ENCODE data around the gene PRICKLE2.

The PRICKLE2 gene

DNA sequence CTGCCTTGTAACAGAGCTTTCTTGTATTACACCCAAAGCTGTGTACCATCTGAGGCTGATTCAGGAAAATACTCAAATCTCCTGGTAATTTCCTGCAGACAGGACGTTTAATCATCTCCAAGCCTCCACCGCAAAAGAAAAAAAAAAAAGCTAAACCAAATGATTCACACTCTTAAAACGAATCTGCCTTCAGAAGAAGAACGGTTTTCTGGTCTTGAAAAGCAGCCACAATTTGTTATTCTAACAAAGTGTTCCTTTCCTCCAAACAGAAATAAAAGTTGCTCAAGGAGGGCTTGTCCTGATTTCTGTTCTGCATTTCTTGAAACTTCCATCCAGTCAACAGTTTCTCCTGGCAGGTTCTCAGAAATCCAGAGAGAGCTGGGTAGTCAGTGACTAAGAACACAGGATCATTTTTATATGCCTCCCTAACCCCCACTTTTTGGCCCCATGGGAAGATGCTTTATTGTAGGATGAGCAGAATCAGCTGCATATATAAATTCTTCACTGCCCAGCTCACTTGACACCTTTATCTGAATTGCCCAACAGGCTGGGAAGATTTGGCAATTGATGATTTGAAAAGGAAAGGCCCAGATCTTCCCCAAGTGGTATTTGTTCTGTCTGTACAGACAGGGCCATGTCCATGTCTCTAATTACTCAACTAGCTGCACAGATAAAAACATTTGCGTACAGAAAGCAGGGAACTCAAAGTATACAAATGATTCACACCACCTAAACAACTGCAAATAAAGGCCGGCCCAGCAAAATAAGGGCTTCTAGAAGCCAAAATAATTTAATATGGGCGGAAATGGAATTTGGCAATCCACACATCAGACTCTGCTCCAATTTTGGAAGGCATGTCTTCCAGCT, 41.0 kb upstream of the PRICKLE2 start:
- no peaks in the 10 kb centered on the region for H3K9me3 ChIP-seq (ENCODE audit: control insufficient read depth, low read length)
- no peaks in the 10 kb centered on the region for H3K4me1 ChIP-seq (ENCODE audit: control insufficient read depth, insufficient read depth, low read length, poor library complexity, severe bottlenecking)
- no peaks in the 10 kb centered on the region for H3K36me3 ChIP-seq (ENCODE audit: control insufficient read depth, insufficient read depth, low read length)
- DNase-seq, result no peak
- no peak overlapping the region for H3K27ac ChIP-seq (ENCODE audit: insufficient read depth, low read length, poor library complexity, severe bottlenecking)
- no peaks in the 10 kb centered on the region for H3K27me3 ChIP-seq (replicated peaks; ENCODE audit: control insufficient read depth, insufficient read depth, low read length, poor library complexity, severe bottlenecking)
- no peak overlapping the region for H3K4me3 ChIP-seq (ENCODE audit: insufficient read depth, low read depth, low read length, poor library complexity, severe bottlenecking)

GRCh38 chr3:64265646-64266045, 40.4 kb upstream of the PRICKLE2 start:
- H3K27ac ChIP-seq (ENCODE audit: insufficient read depth, low read length, poor library complexity, severe bottlenecking), result no peak overlapping the region
- no peaks in the 10 kb centered on the region for H3K36me3 ChIP-seq (ENCODE audit: control insufficient read depth, insufficient read depth, low read length)
- DNase-seq, result no peak
- no peaks in the 10 kb centered on the region for H3K4me1 ChIP-seq (ENCODE audit: control insufficient read depth, insufficient read depth, low read length, poor library complexity, severe bottlenecking)
- H3K27me3 ChIP-seq (replicated peaks; ENCODE audit: control insufficient read depth, insufficient read depth, low read length, poor library complexity, severe bottlenecking), result no peaks in the 10 kb centered on the region
- H3K9me3 ChIP-seq (ENCODE audit: control insufficient read depth, low read length), result no peaks in the 10 kb centered on the region
- no peak overlapping the region for H3K4me3 ChIP-seq (ENCODE audit: insufficient read depth, low read depth, low read length, poor library complexity, severe bottlenecking)

- Histone ChIP-seq H3K27ac (ENCODE audit: insufficient read depth, low read length, poor library complexity, severe bottlenecking) (no peak overlapping the region), H3K4me1 (ENCODE audit: control insufficient read depth, insufficient read depth, low read length, poor library complexity, severe bottlenecking) (no peaks in the 10 kb centered on the region), H3K27me3 (replicated peaks; ENCODE audit: control insufficient read depth, insufficient read depth, low read length, poor library complexity, severe bottlenecking) (no peaks in the 10 kb centered on the region), H3K4me3 (ENCODE audit: insufficient read depth, low read depth, low read length, poor library complexity, severe bottlenecking) (no peak overlapping the region), H3K9me3 (ENCODE audit: control insufficient read depth, low read length) (no peaks in the 10 kb centered on the region), H3K36me3 (ENCODE audit: control insufficient read depth, insufficient read depth, low read length) (no peaks in the 10 kb centered on the region)
- no peak for DNase-seq
Measured at GRCh38 chr3:64264501-64265109, 39.3 kb upstream of the PRICKLE2 start.

DNA sequence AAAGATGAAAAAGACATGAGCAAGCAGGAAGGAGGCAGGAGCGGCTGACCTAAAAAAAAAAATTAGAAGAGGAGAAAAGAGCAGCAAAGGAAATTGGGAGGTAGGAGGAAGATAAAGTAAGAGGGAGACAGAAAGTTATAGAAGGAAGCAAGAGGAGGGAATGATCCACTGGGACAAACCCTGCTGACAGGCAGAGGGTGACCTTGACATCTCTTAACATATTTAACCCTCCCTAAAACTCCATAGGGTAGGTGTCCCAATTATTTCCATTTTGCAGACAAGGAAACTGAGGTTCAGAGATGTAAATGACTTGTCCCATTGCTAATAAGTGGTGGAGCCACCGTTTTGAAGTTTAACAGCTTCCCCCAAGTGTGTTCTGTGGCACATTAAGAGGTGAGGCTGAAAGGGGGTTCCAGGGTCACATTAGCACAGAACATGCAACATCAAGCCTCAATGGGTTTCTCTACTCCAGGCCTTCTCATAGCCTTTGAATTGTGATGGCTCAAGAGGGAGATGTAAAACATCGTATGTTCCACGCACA, 37.4 kb upstream of the PRICKLE2 start:
- Histone ChIP-seq H3K4me1 (ENCODE audit: control insufficient read depth, insufficient read depth, low read length, poor library complexity, severe bottlenecking) (no peaks in the 10 kb centered on the region), H3K4me3 (ENCODE audit: insufficient read depth, low read depth, low read length, poor library complexity, severe bottlenecking) (no peak overlapping the region), H3K27ac (ENCODE audit: insufficient read depth, low read length, poor library complexity, severe bottlenecking) (no peak overlapping the region), H3K27me3 (replicated peaks; ENCODE audit: control insufficient read depth, insufficient read depth, low read length, poor library complexity, severe bottlenecking) (no peaks in the 10 kb centered on the region), H3K36me3 (ENCODE audit: control insufficient read depth, insufficient read depth, low read length) (no peaks in the 10 kb centered on the region), H3K9me3 (ENCODE audit: control insufficient read depth, low read length) (no peaks in the 10 kb centered on the region)
- no peak for DNase-seq

DNA sequence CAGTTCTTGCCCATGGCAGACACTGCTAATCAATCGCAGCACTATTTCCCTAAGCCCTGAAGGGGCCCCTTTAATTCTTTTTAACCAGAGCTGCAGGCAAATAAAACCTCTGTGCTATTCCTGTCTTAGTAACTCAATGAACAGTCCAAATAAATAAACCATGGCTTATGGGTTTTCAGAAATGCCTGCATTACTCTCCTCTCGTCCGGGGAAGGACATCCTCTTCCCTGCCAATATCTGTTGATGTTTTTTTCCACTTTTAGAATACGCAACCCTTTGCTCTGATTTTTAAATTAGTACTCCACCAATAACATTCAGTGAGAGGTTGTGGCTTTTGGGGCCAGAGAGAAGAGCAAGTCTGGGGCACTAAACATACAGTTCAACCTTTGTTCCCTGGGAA, 35.2 kb upstream of the PRICKLE2 start:
- no peak overlapping the region for H3K4me3 ChIP-seq (ENCODE audit: insufficient read depth, low read depth, low read length, poor library complexity, severe bottlenecking)
- no peak overlapping the region for H3K27ac ChIP-seq (ENCODE audit: insufficient read depth, low read length, poor library complexity, severe bottlenecking)
- H3K9me3 ChIP-seq (ENCODE audit: control insufficient read depth, low read length), result no peaks in the 10 kb centered on the region
- DNase-seq, result no peak
- no peaks in the 10 kb centered on the region for H3K36me3 ChIP-seq (ENCODE audit: control insufficient read depth, insufficient read depth, low read length)
- no peaks in the 10 kb centered on the region for H3K4me1 ChIP-seq (ENCODE audit: control insufficient read depth, insufficient read depth, low read length, poor library complexity, severe bottlenecking)
- H3K27me3 ChIP-seq (replicated peaks; ENCODE audit: control insufficient read depth, insufficient read depth, low read length, poor library complexity, severe bottlenecking), result no peaks in the 10 kb centered on the region

DNA sequence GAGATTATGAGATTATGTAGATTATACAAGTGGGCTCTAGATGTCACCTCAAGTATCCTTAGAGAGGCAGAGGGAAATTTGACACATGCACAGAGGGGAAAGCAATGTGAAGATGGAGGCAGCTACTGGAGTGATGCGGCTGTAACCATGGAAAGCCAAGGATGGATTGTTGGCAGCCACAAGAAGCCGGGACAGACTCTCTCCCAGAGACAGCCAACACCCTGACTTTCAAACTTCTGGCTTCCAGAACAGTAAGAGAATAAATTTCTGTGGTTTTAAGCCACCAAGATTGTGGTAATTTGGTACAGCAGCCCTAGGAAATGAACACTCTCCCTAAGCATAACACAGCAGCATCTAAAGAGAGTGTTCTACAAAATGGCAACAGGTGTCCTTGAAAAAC, 34.4 kb upstream of the PRICKLE2 start:
- Histone ChIP-seq H3K9me3 (ENCODE audit: control insufficient read depth, low read length) (no peaks in the 10 kb centered on the region), H3K4me1 (ENCODE audit: control insufficient read depth, insufficient read depth, low read length, poor library complexity, severe bottlenecking) (no peaks in the 10 kb centered on the region), H3K36me3 (ENCODE audit: control insufficient read depth, insufficient read depth, low read length) (no peaks in the 10 kb centered on the region), H3K4me3 (ENCODE audit: insufficient read depth, low read depth, low read length, poor library complexity, severe bottlenecking) (no peak overlapping the region), H3K27me3 (replicated peaks; ENCODE audit: control insufficient read depth, insufficient read depth, low read length, poor library complexity, severe bottlenecking) (no peaks in the 10 kb centered on the region), H3K27ac (ENCODE audit: insufficient read depth, low read length, poor library complexity, severe bottlenecking) (no peak overlapping the region)
- no peak for DNase-seq

DNA sequence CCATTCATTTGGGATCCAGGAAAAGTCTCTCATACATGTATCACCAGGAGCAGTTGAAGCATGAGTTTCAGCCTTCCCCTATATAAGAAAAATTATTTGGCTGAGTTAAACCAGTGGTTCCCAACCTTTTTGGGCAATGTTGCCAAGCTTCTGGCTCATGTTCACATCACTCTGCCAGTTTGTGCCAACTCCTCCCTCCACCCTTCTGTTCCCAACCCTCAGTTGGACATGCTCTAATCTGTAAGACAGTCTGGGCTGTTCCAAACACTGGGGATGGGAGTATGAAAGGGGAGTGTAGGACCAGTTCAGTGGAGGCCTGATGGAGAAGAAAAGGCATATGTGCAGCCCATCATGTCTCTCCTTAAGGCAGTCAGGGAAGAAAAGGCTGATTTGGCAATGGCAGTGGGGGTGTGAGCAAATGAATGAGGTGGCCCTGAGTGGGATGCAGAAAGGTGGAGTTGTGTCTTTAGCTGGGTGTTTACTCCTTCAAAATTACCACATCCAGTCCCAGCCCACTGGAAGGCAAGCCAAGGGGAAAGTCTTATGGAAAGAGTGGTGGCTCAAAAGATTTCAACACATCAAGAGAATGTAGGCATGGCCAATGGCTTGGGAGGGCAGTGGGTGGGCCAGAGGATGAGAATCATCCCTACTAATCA, 32.0 kb upstream of the PRICKLE2 start:
- Histone ChIP-seq H3K27me3 (replicated peaks; ENCODE audit: control insufficient read depth, insufficient read depth, low read length, poor library complexity, severe bottlenecking) (no peaks in the 10 kb centered on the region), H3K4me3 (ENCODE audit: insufficient read depth, low read depth, low read length, poor library complexity, severe bottlenecking) (no peak overlapping the region), H3K36me3 (ENCODE audit: control insufficient read depth, insufficient read depth, low read length) (no peaks in the 10 kb centered on the region), H3K9me3 (ENCODE audit: control insufficient read depth, low read length) (no peaks in the 10 kb centered on the region), H3K4me1 (ENCODE audit: control insufficient read depth, insufficient read depth, low read length, poor library complexity, severe bottlenecking) (no peaks in the 10 kb centered on the region), H3K27ac (ENCODE audit: insufficient read depth, low read length, poor library complexity, severe bottlenecking) (no peak overlapping the region)
- DNase-seq, result no peak

DNA sequence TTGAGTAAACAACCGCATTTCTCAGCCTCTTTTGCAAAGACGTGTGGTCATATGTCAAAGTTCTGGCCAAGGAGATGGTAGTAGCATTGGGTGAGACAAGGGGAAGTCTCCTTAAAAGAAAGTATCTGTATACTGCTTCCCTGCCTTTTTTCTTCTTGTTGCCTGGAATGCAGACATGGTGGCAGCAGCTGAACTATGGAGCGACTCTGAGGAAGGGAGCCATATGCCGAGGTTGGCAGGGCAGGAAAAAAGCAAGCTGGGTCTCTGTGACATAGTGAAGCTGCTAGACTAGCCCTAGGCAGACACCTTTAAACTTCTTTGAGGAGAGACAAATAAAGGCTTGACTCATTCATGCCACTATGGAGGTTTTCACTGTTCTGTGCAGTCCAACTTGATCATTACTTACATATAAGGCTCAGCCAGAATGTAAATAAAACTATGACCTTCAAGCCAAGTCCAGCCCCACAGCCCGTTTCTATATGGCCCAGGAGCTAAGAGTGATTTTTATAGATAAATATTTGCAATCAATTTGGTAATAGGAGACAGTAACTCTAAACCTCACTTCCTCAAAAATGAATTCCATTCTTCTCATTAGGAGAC, 30.6 kb upstream of the PRICKLE2 start:
- no peaks in the 10 kb centered on the region for H3K9me3 ChIP-seq (ENCODE audit: control insufficient read depth, low read length)
- no peaks in the 10 kb centered on the region for H3K36me3 ChIP-seq (ENCODE audit: control insufficient read depth, insufficient read depth, low read length)
- DNase-seq, result no peak
- H3K4me3 ChIP-seq (ENCODE audit: insufficient read depth, low read depth, low read length, poor library complexity, severe bottlenecking), result no peak overlapping the region
- H3K4me1 ChIP-seq (ENCODE audit: control insufficient read depth, insufficient read depth, low read length, poor library complexity, severe bottlenecking), result no peaks in the 10 kb centered on the region
- no peaks in the 10 kb centered on the region for H3K27me3 ChIP-seq (replicated peaks; ENCODE audit: control insufficient read depth, insufficient read depth, low read length, poor library complexity, severe bottlenecking)
- H3K27ac ChIP-seq (ENCODE audit: insufficient read depth, low read length, poor library complexity, severe bottlenecking), result no peak overlapping the region

- Histone ChIP-seq H3K4me3 (ENCODE audit: insufficient read depth, low read depth, low read length, poor library complexity, severe bottlenecking) (no peak overlapping the region), H3K36me3 (ENCODE audit: control insufficient read depth, insufficient read depth, low read length) (no peaks in the 10 kb centered on the region), H3K27me3 (replicated peaks; ENCODE audit: control insufficient read depth, insufficient read depth, low read length, poor library complexity, severe bottlenecking) (no peaks in the 10 kb centered on the region), H3K27ac (ENCODE audit: insufficient read depth, low read length, poor library complexity, severe bottlenecking) (no peak overlapping the region), H3K9me3 (ENCODE audit: control insufficient read depth, low read length) (no peaks in the 10 kb centered on the region), H3K4me1 (ENCODE audit: control insufficient read depth, insufficient read depth, low read length, poor library complexity, severe bottlenecking) (no peaks in the 10 kb centered on the region)
- DNase-seq, result no peak
Measured at GRCh38 chr3:64254443-64254842, 29.2 kb upstream of the PRICKLE2 start.
